Activated CD4-positive, CD25-positive, alpha-beta regulatory T cell treated with anti-CD3 and anti-CD28 coated beads, Interleukin-2, amount 50 U/mL, for 16 hours (primary cell): ENCODE data around the gene RBP5.
A peak's percentile ranks its signal among the peaks of the same experiment; 100 is the strongest.

ENCODE experiments used
- DNase-seq: peaks from one replicate; pipeline ENCODE4 v3.0.0-alpha.2; 2020; ENCODE audit warnings: low read depth, low spot score

RBP5 gene

GRCh38 chr12:7102582-7102981, 26.1 kb downstream of the RBP5 start:
- DNase-seq, result no peak

GRCh38 chr12:7101694-7102131, 27.0 kb downstream of the RBP5 start:
- DNase-seq, result no peak

- DNase-seq, result no peak
Observed at GRCh38 chr12:7101047-7101693, 27.5 kb downstream of the RBP5 start.

- DNase-seq, result no peak
Observed at GRCh38 chr12:7100239-7100638, 28.4 kb downstream of the RBP5 start.

GRCh38 chr12:7099290-7099996, 29.2 kb downstream of the RBP5 start:
- no peak for DNase-seq

- no peak for DNase-seq
Observed at GRCh38 chr12:7096979-7097378, 31.7 kb downstream of the RBP5 start.

- DNase-seq, result no peak
Observed at GRCh38 chr12:7096006-7096932, 32.4 kb downstream of the RBP5 start.

GRCh38 chr12:7093892-7094291, 34.8 kb downstream of the RBP5 start:
- no peak for DNase-seq

GRCh38 chr12:7093486-7093885, 35.2 kb downstream of the RBP5 start:
- DNase-seq, result no peak

- no peak for DNase-seq
Observed at GRCh38 chr12:7092986-7093460, 35.7 kb downstream of the RBP5 start.

GRCh38 chr12:7092229-7092985, 36.3 kb downstream of the RBP5 start, which contains the start of gene C1R:
Gene C1R (minus strand): TSS chr12:7092445. CDS start chr12:7092388, 57 bp downstream.
- DNase-seq, result peak; percentile 45

- no peak for DNase-seq
Observed at GRCh38 chr12:7091660-7092228, 36.9 kb downstream of the RBP5 start.

- DNase-seq, result no peak
Observed at GRCh38 chr12:7091171-7091570, 37.5 kb downstream of the RBP5 start.

GRCh38 chr12:7090222-7090998, 38.3 kb downstream of the RBP5 start:
- DNase-seq, result no peak

- no peak for DNase-seq
Observed at GRCh38 chr12:7089196-7089871, 39.4 kb downstream of the RBP5 start.

GRCh38 chr12:7083125-7083524, 45.6 kb downstream of the RBP5 start:
- DNase-seq, result no peak

- no peak for DNase-seq
Observed at GRCh38 chr12:7081037-7081436, 47.7 kb downstream of the RBP5 start.

GRCh38 chr12:7079826-7080125, 48.9 kb downstream of the RBP5 start:
- no peak for DNase-seq

GRCh38 chr12:7078163-7078562, 50.5 kb downstream of the RBP5 start:
- no peak for DNase-seq

- DNase-seq, result no peak
Observed at GRCh38 chr12:7076493-7076892, 52.2 kb downstream of the RBP5 start.
